K562 (cell line): ENCODE data around the gene TYROBP. TPM values are rescaled to one million over a fixed set of nuclear protein-coding genes. Genes with fewer than 3 reads are reported as not detected.

Source experiments
- ARID2 ChIP-seq: fragments of 450-650 bp; IDR thresholded peaks from 2 replicates; pipeline ENCODE4 v1.6.1; 2017; ENCODE audit warnings: antibody characterized with exemption, mild to moderate bottlenecking
- BCOR ChIP-seq: fragments of 450-650 bp; IDR thresholded peaks from 2 replicates; pipeline ENCODE4 v1.6.1; 2016
- CHAMP1 ChIP-seq: fragments of 450-650 bp; IDR thresholded peaks from 2 replicates; pipeline ENCODE4 v1.6.1; 2016; ENCODE audit warnings: mild to moderate bottlenecking
- ESRRB ChIP-seq: fragments of 250-450 bp; sonication (Bioruptor Pico); IDR thresholded peaks from 2 replicates; pipeline ENCODE4 v1.5.0; 2020; ENCODE audit warnings: mild to moderate bottlenecking, moderate library complexity, borderline replicate concordance
- MTA2 ChIP-seq: fragments of 450-650 bp; IDR thresholded peaks from 2 replicates; pipeline ENCODE4 v1.6.1; 2016; ENCODE audit warnings: low read depth
- MXD1 ChIP-seq: fragments of 250-450 bp; sonication (Bioruptor Pico); IDR thresholded peaks from 2 replicates; pipeline ENCODE4 v1.8.0; 2021; ENCODE audit warnings: borderline replicate concordance, mild to moderate bottlenecking, moderate library complexity; ENCODE audit not compliant: poor library complexity, severe bottlenecking
- PHF20 ChIP-seq: fragments of 450-650 bp; IDR thresholded peaks from 2 replicates; pipeline ENCODE4 v1.6.1; 2018; ENCODE audit not compliant: partially characterized antibody
- RBM17 ChIP-seq: fragments of 200-400 bp; formaldehyde crosslinking; IDR thresholded peaks from 2 replicates; pipeline ENCODE4 v1.6.1; 2017; ENCODE audit warnings: low read depth, mild to moderate bottlenecking, low read length, borderline replicate concordance
- SRSF9 ChIP-seq: fragments of 200-400 bp; formaldehyde crosslinking; IDR thresholded peaks from 2 replicates; pipeline ENCODE4 v1.6.1; 2017; ENCODE audit warnings: low read depth, low read length, borderline replicate concordance
- ZKSCAN8 ChIP-seq: fragments of 200-800 bp; sonication (Bioruptor generic); IDR thresholded peaks from 2 replicates; pipeline ENCODE4 v1.6.1; 2016; ENCODE audit warnings: missing genetic modification characterization, missing compliant biosample characterization
- ZNF280B ChIP-seq: fragments of 250-450 bp; sonication (Bioruptor Pico); IDR thresholded peaks from 2 replicates; pipeline ENCODE4 v1.5.1; 2021; ENCODE audit warnings: mild to moderate bottlenecking
- ZNF436 ChIP-seq: fragments of 250-450, 450-650 bp; sonication (Bioruptor Pico); formaldehyde crosslinking; IDR thresholded peaks from 2 replicates; pipeline ENCODE4 v1.7.0; 2020; ENCODE audit warnings: mild to moderate bottlenecking
- ZNF830 ChIP-seq: fragments of 250-450 bp; sonication (Bioruptor Pico); IDR thresholded peaks from 2 replicates; pipeline ENCODE4 v1.5.0; 2021; ENCODE audit warnings: mild to moderate bottlenecking
- polyA plus RNA-seq, 8 experiments: library from polyadenylated mRNA; depleted of rRNA in 4 of 8; stranded (reverse) in 5 of 8; unstranded in 3 of 8; fragments of >200 nt; fragmentation: Nextera tagmentation in 2 of 8; fragmentation: Illumina TruSeq in 1 of 8; extraction: Ambion mirVana in 2 of 8; extraction: Trizol in 1 of 8; gene quantifications; 2 replicates each; pipeline versions ENCODE4 v1.2.1 to v1.2.3, GENCODE V29; 2011 to 2014; ENCODE audit warnings: inconsistent platforms in 1 of 8, missing spikeins in 1 of 8
- total RNA-seq, 7 experiments: library from RNA; depleted of rRNA in 6 of 7; stranded (reverse); fragments of >200 nt in 6 of 7; fragmentation: Illumina TruSeq in 2 of 7; extraction: Trizol in 2 of 7; gene quantifications; 2 replicates each; pipeline versions ENCODE4 v1.2.1 to v1.2.3, GENCODE V29; 2011 to 2021; ENCODE audit warnings: low replicate concordance in 1 of 7

TYROBP gene
- total and polyA plus RNA-seq, 9 of the 15 experiments (the other 6 are each of a cell fraction or from before 2014, with no cell fraction given): 0.72 to 8.2 (median 2.4) TPM

GRCh38 chr19:35945121-35945790, 37.2 kb upstream of the TYROBP start (continued):
- TF ChIP-seq ZNF280B (CRISPR knock-in tag) (no peak), BCOR (peak; percentile 73), ZNF830 (CRISPR knock-in tag) (no peak), SRSF9 (no peak), ESRRB (CRISPR knock-in tag) (no peak), RBM17 (no peak), ZNF436 (CRISPR knock-in tag) (peak; percentile 57; the same call in 1 of the 2 replicates), ZKSCAN8 (no peak), CHAMP1 (no peak), PHF20 (no peak), ARID2 (no peak), MTA2 (no peak), MXD1 (CRISPR knock-in tag) (no peak)
